Measurements from ENCODE around the gene PAIP1.
"Not testable (repeated sequence)": the region's sequence is repeated elsewhere in the genome, so short reads cannot be mapped to it uniquely, and the experiment has no call there.

Gene PAIP1

GRCh38 chr5:43514816-43515677, 41.8 kb downstream of the PAIP1 start, which contains the start of gene C5orf34:
TSS of gene C5orf34 (minus strand) at chr5:43515148. CDS start at chr5:43509339, 5,809 bp downstream.
- peak; percentile 97 for DNase-seq

- DNase-seq, result peak; percentile 74
These were observed 42.4 kb downstream of the PAIP1 start for GRCh38 chr5:43514471-43514815.

GRCh38 chr5:43514025-43514424, 42.9 kb downstream of the PAIP1 start:
- DNase-seq, result peak; percentile 7

GRCh38 chr5:43511062-43511461, 45.8 kb downstream of the PAIP1 start:
- not testable (repeated sequence) for DNase-seq

GRCh38 chr5:43498581-43498980, 58.3 kb downstream of the PAIP1 start:
- no peak for DNase-seq

GRCh38 chr5:43497311-43498104, 59.4 kb downstream of the PAIP1 start:
- DNase-seq, result no peak

GRCh38 chr5:43491326-43491725, 65.6 kb downstream of the PAIP1 start:
- DNase-seq, result no peak

GRCh38 chr5:43486353-43486752, 70.5 kb downstream of the PAIP1 start:
- DNase-seq, result no peak

- no peak for DNase-seq
These were observed 71.5 kb downstream of the PAIP1 start for GRCh38 chr5:43485406-43485805.

GRCh38 chr5:43484106-43484849, 72.6 kb downstream of the PAIP1 start:
- peak; percentile 86 for DNase-seq

- peak; percentile 94 for DNase-seq
These were observed 73.4 kb downstream of the PAIP1 start, which contains the start of gene TMEM267 for GRCh38 chr5:43483298-43484105. TSS of gene TMEM267 (minus strand) at chr5:43483865. CDS start at chr5:43453969, 29,896 bp downstream.

GRCh38 chr5:43482490-43483297, 74.2 kb downstream of the PAIP1 start:
- peak; percentile 57 for DNase-seq
